ENCODE measurements around the gene SH2D3C. TPM values are rescaled to one million over a fixed set of nuclear protein-coding genes. Genes with fewer than 3 reads are reported as not detected.

The SH2D3C gene
- total and polyA plus RNA-seq, 9 donors: 12.4 to 22.5 (median 19.8) TPM

DNA sequence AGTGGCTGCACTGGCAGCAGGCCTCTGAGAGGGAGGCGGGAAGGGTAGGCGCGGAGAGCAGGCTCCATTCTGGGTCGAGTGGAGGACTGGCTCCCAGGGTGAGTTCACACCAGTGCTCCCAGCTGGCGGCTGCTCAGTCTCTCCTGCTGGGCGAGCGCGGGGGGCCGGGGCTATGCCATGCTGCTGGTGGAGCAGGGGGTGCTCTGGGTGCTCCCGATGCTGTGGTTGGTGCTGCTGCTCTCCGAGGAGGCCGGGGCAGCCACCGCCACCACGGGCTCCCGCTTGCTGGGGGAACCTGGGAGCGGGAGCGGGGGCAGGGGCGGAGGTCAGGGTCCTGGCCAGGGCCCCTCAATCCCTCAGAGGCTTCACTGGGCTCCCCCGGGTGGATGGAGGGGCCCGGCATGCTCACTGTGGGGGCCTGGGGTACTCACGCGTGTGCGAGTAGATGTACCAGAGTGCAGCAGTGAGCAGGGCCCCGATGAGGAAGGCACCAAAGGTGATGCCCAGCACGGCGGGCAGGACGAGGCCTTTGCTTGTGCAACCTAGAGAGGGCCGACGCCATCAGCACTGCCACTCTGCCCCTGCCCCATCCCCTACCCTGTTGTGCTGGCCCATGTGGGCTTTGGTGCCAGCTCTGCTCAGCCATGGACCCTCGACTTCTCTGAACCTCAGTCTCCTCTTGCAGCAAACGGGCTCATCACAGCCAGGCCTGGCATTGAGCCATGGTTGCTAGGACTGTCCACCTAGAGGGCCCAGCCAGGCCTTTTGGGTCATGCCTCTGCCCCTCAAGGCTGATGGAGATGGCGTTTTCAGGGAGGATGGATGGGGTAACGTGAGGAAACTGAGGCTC, 37.3 kb upstream of the SH2D3C start:
- H3K4me3 ChIP-seq (ENCODE audit: low read length): no peak overlapping the region
- H3K9me3 ChIP-seq (replicated peaks; ENCODE audit: control insufficient read depth, low read depth, low read length): no peaks in the 10 kb centered on the region
- H3K36me3 ChIP-seq (ENCODE audit: control insufficient read depth, insufficient read depth, low read length): peaks cover 83% of the 10 kb centered on the region
- H3K27ac ChIP-seq (ENCODE audit: low read length): no peak overlapping the region
- no peak for DNase-seq
- 87% methylated on average over 30 of the region's 33 CpGs for WGBS (ENCODE audit: insufficient coverage)
- peaks cover 34% of the 10 kb centered on the region for H3K4me1 ChIP-seq (ENCODE audit: control insufficient read depth, insufficient read depth, low read length)
- H3K27me3 ChIP-seq (ENCODE audit: control insufficient read depth, insufficient read depth, low read length): no peaks in the 10 kb centered on the region

DNA sequence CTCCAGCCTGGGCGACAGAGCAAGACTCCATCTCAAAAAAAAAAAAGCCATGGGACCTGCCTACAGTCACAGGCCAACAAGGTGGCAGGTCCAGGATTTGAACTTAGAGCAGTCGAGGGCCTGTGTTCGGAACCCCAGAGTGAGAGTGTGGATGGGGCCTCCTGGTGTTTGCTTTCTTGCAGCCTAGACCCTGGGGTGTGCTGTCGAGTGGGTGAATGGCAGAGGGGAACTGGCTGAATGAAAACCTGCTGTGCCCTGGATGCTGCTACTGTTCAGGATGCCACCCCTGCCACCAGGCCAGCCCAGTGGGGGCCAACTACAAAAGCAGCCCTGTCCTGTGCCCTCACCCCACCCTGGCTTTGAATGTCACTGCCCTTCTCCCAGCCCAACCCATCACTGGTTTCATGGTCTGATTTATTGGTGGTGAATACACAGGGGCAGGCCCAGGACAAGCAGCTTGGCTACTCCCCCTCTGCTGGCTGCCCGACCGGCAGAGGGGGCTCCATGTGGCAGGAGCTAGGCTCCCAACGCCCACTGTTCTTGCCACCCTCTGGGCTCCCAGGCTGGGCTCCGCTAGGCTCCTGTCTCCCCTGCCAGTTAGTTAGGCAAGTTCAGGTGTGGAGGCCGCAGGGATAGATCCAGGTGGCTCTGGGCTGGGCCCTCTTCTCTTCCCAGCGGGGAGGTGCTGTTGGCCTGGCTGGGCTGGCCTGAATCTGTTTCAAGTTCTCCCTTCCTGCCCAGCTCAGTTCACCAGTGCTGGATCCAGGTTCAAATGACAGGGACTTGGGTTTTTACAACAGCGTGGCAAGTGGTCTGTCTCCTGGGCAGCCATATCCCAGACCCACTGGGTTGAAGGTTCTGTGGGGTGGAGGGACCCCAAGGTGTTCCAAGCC, 36.4 kb upstream of the SH2D3C start:
- Histone ChIP-seq H3K4me3 (ENCODE audit: low read length) (no peak overlapping the region), H3K27ac (ENCODE audit: low read length) (no peak overlapping the region), H3K9me3 (replicated peaks; ENCODE audit: control insufficient read depth, low read depth, low read length) (no peaks in the 10 kb centered on the region), H3K36me3 (ENCODE audit: control insufficient read depth, insufficient read depth, low read length) (peaks cover 87% of the 10 kb centered on the region), H3K4me1 (ENCODE audit: control insufficient read depth, insufficient read depth, low read length) (peaks cover 34% of the 10 kb centered on the region), H3K27me3 (ENCODE audit: control insufficient read depth, insufficient read depth, low read length) (no peaks in the 10 kb centered on the region)
- no peak for DNase-seq
- 83% methylated on average over 10 of the region's 11 CpGs for WGBS (ENCODE audit: insufficient coverage)

GRCh38 chr9:127813686-127814226, 35.3 kb upstream of the SH2D3C start:
- peaks cover 85% of the 10 kb centered on the region for H3K36me3 ChIP-seq (ENCODE audit: control insufficient read depth, insufficient read depth, low read length)

DNA sequence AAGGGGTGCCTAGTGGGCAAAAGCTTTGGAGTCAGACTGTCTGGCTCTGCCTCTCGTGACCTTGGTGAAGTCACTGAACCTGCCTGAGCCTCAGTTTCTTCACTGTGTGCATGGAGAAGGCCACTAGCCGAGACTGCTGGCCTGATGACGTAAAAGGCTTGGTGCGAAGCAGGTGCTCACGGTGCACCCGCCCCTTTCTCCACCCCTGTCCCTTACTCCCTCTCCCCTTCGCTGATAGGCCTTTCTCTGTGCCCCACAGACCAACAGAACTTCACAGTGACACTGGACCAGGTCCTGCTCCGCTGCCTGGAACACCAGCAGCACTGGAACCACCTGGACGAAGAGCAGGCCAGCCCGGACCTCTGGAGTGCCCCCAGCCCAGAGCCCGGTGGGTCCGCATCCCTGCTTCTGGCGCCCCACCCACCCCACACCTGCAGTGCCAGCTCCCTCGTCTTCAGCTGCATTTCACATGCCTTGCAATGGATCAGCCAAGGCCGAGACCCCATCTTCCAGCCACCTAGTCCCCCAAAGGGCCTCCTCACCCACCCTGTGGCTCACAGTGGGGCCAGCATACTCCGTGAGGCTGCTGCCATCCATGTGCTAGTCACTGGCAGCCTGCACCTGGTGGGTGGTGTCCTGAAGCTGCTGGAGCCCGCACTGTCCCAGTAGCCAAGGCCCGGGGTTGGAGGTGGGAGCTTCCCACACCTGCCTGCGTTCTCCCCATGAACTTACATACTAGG, 34.6 kb upstream of the SH2D3C start:
- Histone ChIP-seq H3K4me3 (ENCODE audit: low read length) (no peak overlapping the region), H3K27me3 (ENCODE audit: control insufficient read depth, insufficient read depth, low read length) (no peaks in the 10 kb centered on the region), H3K36me3 (ENCODE audit: control insufficient read depth, insufficient read depth, low read length) (peaks cover 86% of the 10 kb centered on the region), H3K27ac (ENCODE audit: low read length) (no peak overlapping the region), H3K9me3 (replicated peaks; ENCODE audit: control insufficient read depth, low read depth, low read length) (no peaks in the 10 kb centered on the region), H3K4me1 (ENCODE audit: control insufficient read depth, insufficient read depth, low read length) (peaks cover 32% of the 10 kb centered on the region)
- no peak for DNase-seq
- 90% methylated on average over 16 of the region's 19 CpGs for WGBS (ENCODE audit: insufficient coverage)

More at GRCh38 chr9:127813686-127814226, 35.3 kb upstream of the SH2D3C start:
- Histone ChIP-seq H3K4me1 (ENCODE audit: control insufficient read depth, insufficient read depth, low read length) (peaks cover 37% of the 10 kb centered on the region), H3K4me3 (ENCODE audit: low read length) (no peak overlapping the region), H3K27ac (ENCODE audit: low read length) (no peak overlapping the region), H3K27me3 (ENCODE audit: control insufficient read depth, insufficient read depth, low read length) (no peaks in the 10 kb centered on the region), H3K9me3 (replicated peaks; ENCODE audit: control insufficient read depth, low read depth, low read length) (no peaks in the 10 kb centered on the region)
- no peak for DNase-seq
- 50% methylated on average over 1 of the region's 9 CpGs for WGBS (ENCODE audit: insufficient coverage)

- Histone ChIP-seq H3K4me1 (ENCODE audit: control insufficient read depth, insufficient read depth, low read length) (peaks cover 21% of the 10 kb centered on the region), H3K36me3 (ENCODE audit: control insufficient read depth, insufficient read depth, low read length) (peaks cover 86% of the 10 kb centered on the region), H3K4me3 (ENCODE audit: low read length) (no peak overlapping the region), H3K9me3 (replicated peaks; ENCODE audit: control insufficient read depth, low read depth, low read length) (no peaks in the 10 kb centered on the region), H3K27ac (ENCODE audit: low read length) (no peak overlapping the region), H3K27me3 (ENCODE audit: control insufficient read depth, insufficient read depth, low read length) (no peaks in the 10 kb centered on the region)
- WGBS (ENCODE audit: insufficient coverage): 100% methylated on average over 1 of the region's 6 CpGs
- no peak for DNase-seq
Observed at GRCh38 chr9:127812011-127812410, 33.5 kb upstream of the SH2D3C start.

GRCh38 chr9:127810378-127811187, 32.1 kb upstream of the SH2D3C start:
- H3K4me1 ChIP-seq (ENCODE audit: control insufficient read depth, insufficient read depth, low read length): peaks cover 13% of the 10 kb centered on the region
- no peak for DNase-seq
- 95% methylated on average over 7 of the region's 10 CpGs for WGBS (ENCODE audit: insufficient coverage)
- H3K27me3 ChIP-seq (ENCODE audit: control insufficient read depth, insufficient read depth, low read length): no peaks in the 10 kb centered on the region
- H3K9me3 ChIP-seq (replicated peaks; ENCODE audit: control insufficient read depth, low read depth, low read length): no peaks in the 10 kb centered on the region
- peaks cover 81% of the 10 kb centered on the region for H3K36me3 ChIP-seq (ENCODE audit: control insufficient read depth, insufficient read depth, low read length)
- H3K4me3 ChIP-seq (ENCODE audit: low read length): no peak overlapping the region
- no peak overlapping the region for H3K27ac ChIP-seq (ENCODE audit: low read length)

DNA sequence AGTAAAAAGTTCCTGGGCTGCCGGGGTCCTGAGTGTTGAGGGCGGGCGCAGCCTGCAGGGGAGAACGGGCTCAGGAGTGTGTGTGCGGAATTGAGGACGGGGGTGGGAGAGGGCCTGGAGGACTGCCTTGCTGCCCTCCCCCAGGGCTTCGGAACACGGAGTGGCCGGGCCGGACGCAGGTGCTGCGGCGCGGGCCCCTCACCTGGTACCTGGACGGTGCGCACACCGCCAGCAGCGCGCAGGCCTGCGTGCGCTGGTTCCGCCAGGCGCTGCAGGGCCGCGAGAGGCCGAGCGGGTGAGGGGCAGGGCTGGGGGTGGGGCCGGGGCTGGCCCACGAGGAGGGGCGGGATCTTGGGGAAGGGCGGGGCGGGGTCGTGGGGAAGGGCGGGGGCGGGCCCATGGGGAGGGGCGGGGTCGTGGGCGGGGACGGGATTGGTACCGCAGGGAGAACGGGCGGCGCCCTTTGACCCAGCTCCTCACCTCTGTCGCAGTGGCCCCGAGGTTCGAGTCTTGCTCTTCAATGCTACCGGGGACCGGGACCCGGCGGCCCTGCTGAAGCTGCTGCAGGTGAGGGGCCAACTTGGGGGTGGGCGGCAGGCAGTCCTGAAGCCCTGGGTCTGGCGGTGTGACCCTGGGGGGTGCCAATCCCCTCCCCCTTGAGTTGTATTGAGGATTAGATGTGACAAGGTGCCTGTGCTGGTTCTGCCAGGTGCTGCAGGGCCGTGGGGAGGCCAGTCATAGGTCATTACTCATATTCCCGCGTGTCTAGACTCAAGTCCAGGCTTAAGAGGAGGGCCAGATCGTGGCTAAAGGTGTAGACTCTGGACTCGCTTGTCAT, 31.3 kb upstream of the SH2D3C start:
- peaks cover 13% of the 10 kb centered on the region for H3K4me1 ChIP-seq (ENCODE audit: control insufficient read depth, insufficient read depth, low read length)
- H3K27ac ChIP-seq (ENCODE audit: low read length): no peak overlapping the region
- no peaks in the 10 kb centered on the region for H3K27me3 ChIP-seq (ENCODE audit: control insufficient read depth, insufficient read depth, low read length)
- 27% methylated on average over 35 of the region's 57 CpGs for WGBS (ENCODE audit: insufficient coverage)
- H3K36me3 ChIP-seq (ENCODE audit: control insufficient read depth, insufficient read depth, low read length): peaks cover 79% of the 10 kb centered on the region
- no peak overlapping the region for H3K4me3 ChIP-seq (ENCODE audit: low read length)
- H3K9me3 ChIP-seq (replicated peaks; ENCODE audit: control insufficient read depth, low read depth, low read length): no peaks in the 10 kb centered on the region
- DNase-seq: no peak

DNA sequence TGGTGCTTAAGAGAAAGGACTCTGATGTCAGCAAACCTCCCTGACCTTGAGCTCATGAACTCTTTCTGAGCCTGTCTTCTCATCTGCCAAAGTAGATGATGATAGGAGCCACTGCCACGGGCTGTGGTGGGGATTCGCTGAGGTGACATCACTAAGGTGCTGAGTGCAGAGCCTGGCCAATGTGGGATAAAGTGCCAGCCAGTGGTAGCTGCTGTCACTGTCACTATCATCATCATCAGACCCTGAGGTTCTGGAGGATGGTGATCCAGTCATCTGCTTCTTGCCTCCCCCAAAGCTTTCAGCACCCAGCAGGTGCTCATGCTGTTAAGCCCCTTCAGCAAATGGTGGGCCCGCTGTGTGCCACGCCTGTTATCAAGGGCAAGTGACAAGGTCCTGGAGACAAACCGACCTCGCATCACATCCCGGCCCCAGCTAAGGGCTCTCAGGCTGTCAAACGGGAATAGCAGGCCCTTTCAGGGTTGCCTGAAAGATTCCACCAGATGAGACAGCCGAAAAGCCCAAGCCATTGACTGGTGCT, 30.6 kb upstream of the SH2D3C start:
- H3K9me3 ChIP-seq (replicated peaks; ENCODE audit: control insufficient read depth, low read depth, low read length): no peaks in the 10 kb centered on the region
- peaks cover 79% of the 10 kb centered on the region for H3K36me3 ChIP-seq (ENCODE audit: control insufficient read depth, insufficient read depth, low read length)
- no peaks in the 10 kb centered on the region for H3K27me3 ChIP-seq (ENCODE audit: control insufficient read depth, insufficient read depth, low read length)
- no peak for DNase-seq
- 76% methylated on average over 7 of the region's 9 CpGs for WGBS (ENCODE audit: insufficient coverage)
- no peak overlapping the region for H3K27ac ChIP-seq (ENCODE audit: low read length)
- peaks cover 16% of the 10 kb centered on the region for H3K4me1 ChIP-seq (ENCODE audit: control insufficient read depth, insufficient read depth, low read length)
- H3K4me3 ChIP-seq (ENCODE audit: low read length): no peak overlapping the region
